ENCODE results near the gene PRDM8. TPM values are rescaled to one million over a fixed set of nuclear protein-coding genes. Genes with fewer than 3 reads are reported as not detected.
"Not testable (repeated sequence)": the region's sequence is repeated elsewhere in the genome, so short reads cannot be mapped to it uniquely, and the experiment has no call there.

PRDM8 gene
- total and polyA plus RNA-seq, 2 donors = 1.3 to 1.5 TPM

DNA sequence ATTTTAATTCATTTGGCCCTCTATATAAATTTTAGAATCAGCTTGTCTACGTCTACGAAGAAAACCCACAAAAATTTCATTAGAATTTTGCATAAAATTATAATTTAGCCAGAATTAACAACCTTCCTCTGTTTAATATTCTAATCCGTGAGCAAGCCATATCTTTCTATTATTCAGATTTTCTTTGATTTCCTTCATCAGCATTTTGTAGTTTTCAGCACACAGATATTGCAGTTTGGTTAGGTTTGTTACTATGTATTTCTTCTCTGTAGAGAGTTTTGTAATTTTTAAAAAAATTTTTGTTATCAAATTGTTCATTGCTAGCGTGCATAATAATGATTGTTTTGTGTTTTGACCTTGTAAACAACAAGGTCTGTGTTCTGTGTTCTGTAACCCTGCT is 34.9 kb upstream of the PRDM8 start:
- no peaks in the 10 kb centered on the region for H3K36me3 ChIP-seq (ENCODE audit: control insufficient read depth in 2 of 2, insufficient read depth in 2 of 2, low read length in 1 of 2)
- no peak for DNase-seq (ENCODE audit: low read depth in 6 of 9, low spot score in 9 of 9)
- no peaks in the 10 kb centered on the region for H3K4me1 ChIP-seq (ENCODE audit: control insufficient read depth in 2 of 2, insufficient read depth in 2 of 2, low read length in 2 of 2)
- no peaks in the 10 kb centered on the region for H3K9me3 ChIP-seq (ENCODE audit: control insufficient read depth in 2 of 2, insufficient read depth in 1 of 2, low read length in 1 of 2)
- H3K27me3 ChIP-seq (ENCODE audit: control insufficient read depth in 2 of 2, insufficient read depth in 1 of 2, low read length in 1 of 2) = no peaks in the 10 kb centered on the region
- no peak overlapping the region for H3K4me3 ChIP-seq (ENCODE audit: low read length in 2 of 2)
- 97% methylated on average over 4 of the region's 4 CpGs for WGBS
- no peak overlapping the region for H3K27ac ChIP-seq (ENCODE audit: low read depth in 1 of 2, low read length in 1 of 2)

GRCh38 chr4:80165855-80166254 is 31.4 kb upstream of the PRDM8 start:
- H3K4me1 ChIP-seq (ENCODE audit: control insufficient read depth in 2 of 2, insufficient read depth in 2 of 2, low read length in 2 of 2) = no peaks in the 10 kb centered on the region
- H3K27ac ChIP-seq (ENCODE audit: low read depth in 1 of 2, low read length in 1 of 2) = no peak overlapping the region
- H3K4me3 ChIP-seq (ENCODE audit: low read length in 2 of 2) = no peak overlapping the region
- H3K9me3 ChIP-seq (ENCODE audit: control insufficient read depth in 2 of 2, insufficient read depth in 1 of 2, low read length in 1 of 2) = no peaks in the 10 kb centered on the region
- no peak for DNase-seq (ENCODE audit: low read depth in 6 of 9, low spot score in 9 of 9)
- H3K27me3 ChIP-seq (ENCODE audit: control insufficient read depth in 2 of 2, insufficient read depth in 1 of 2, low read length in 1 of 2) = no peaks in the 10 kb centered on the region
- H3K36me3 ChIP-seq (ENCODE audit: control insufficient read depth in 2 of 2, insufficient read depth in 2 of 2, low read length in 1 of 2) = no peaks in the 10 kb centered on the region

GRCh38 chr4:80171251-80171650 is 26.1 kb upstream of the PRDM8 start:
- Histone ChIP-seq H3K4me1 (ENCODE audit: control insufficient read depth in 2 of 2, insufficient read depth in 2 of 2, low read length in 2 of 2) (peaks cover 0 to 9% of the 10 kb centered on the region in 2 donors), H3K9me3 (ENCODE audit: control insufficient read depth in 2 of 2, insufficient read depth in 1 of 2, low read length in 1 of 2) (no peaks in the 10 kb centered on the region), H3K4me3 (ENCODE audit: low read length in 2 of 2) (no peak overlapping the region), H3K27ac (ENCODE audit: low read depth in 1 of 2, low read length in 1 of 2) (no peak overlapping the region), H3K36me3 (ENCODE audit: control insufficient read depth in 2 of 2, insufficient read depth in 2 of 2, low read length in 1 of 2) (no peaks in the 10 kb centered on the region), H3K27me3 (ENCODE audit: control insufficient read depth in 2 of 2, insufficient read depth in 1 of 2, low read length in 1 of 2) (no peaks in the 10 kb centered on the region)
- 93% methylated on average over 1 of the region's 1 CpG for WGBS
- DNase-seq (ENCODE audit: low read depth in 6 of 9, low spot score in 9 of 9) = no peak

DNA sequence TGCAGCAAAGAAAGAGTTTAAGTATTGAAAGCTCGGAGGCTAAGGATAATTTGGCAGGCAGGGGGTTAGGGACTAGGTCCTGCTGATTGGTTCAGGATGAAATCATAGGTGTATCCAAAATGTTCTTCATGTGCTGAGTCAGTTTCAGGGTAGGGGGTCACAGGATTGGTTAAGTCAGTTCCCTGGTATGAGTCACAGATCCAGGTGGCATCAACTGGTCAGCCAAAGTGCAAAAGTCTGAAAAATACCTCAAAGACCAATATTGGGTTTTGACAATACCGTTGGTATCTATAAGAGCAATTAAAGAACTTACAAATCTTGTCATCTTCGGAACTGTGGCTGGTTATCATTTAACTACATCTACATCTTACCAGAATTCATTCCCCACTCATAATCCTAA is 25.6 kb upstream of the PRDM8 start:
- Histone ChIP-seq H3K27me3 (ENCODE audit: control insufficient read depth in 2 of 2, insufficient read depth in 1 of 2, low read length in 1 of 2) (no peaks in the 10 kb centered on the region), H3K4me1 (ENCODE audit: control insufficient read depth in 2 of 2, insufficient read depth in 2 of 2, low read length in 2 of 2) (peaks cover 0 to 9% of the 10 kb centered on the region in 2 donors), H3K4me3 (ENCODE audit: low read length in 2 of 2) (no peak overlapping the region), H3K36me3 (ENCODE audit: control insufficient read depth in 2 of 2, insufficient read depth in 2 of 2, low read length in 1 of 2) (no peaks in the 10 kb centered on the region), H3K27ac (ENCODE audit: low read depth in 1 of 2, low read length in 1 of 2) (no peak overlapping the region), H3K9me3 (ENCODE audit: control insufficient read depth in 2 of 2, insufficient read depth in 1 of 2, low read length in 1 of 2) (no peaks in the 10 kb centered on the region)
- 95% methylated on average over 3 of the region's 3 CpGs for WGBS
- no peak for DNase-seq (ENCODE audit: low read depth in 6 of 9, low spot score in 9 of 9)

- H3K27ac ChIP-seq (ENCODE audit: low read depth in 1 of 2, low read length in 1 of 2) = no peak overlapping the region
- no peak overlapping the region for H3K4me3 ChIP-seq (ENCODE audit: low read length in 2 of 2)
- WGBS = 88% methylated on average over 2 of the region's 2 CpGs
- H3K36me3 ChIP-seq (ENCODE audit: control insufficient read depth in 2 of 2, insufficient read depth in 2 of 2, low read length in 1 of 2) = no peaks in the 10 kb centered on the region
- DNase-seq (ENCODE audit: low read depth in 6 of 9, low spot score in 9 of 9) = peak in 1 of 9 donors; percentile 46
- peaks cover 0 to 9% of the 10 kb centered on the region in 2 donors for H3K4me1 ChIP-seq (ENCODE audit: control insufficient read depth in 2 of 2, insufficient read depth in 2 of 2, low read length in 2 of 2)
- H3K27me3 ChIP-seq (ENCODE audit: control insufficient read depth in 2 of 2, insufficient read depth in 1 of 2, low read length in 1 of 2) = no peaks in the 10 kb centered on the region
- no peaks in the 10 kb centered on the region for H3K9me3 ChIP-seq (ENCODE audit: control insufficient read depth in 2 of 2, insufficient read depth in 1 of 2, low read length in 1 of 2)
Observed at GRCh38 chr4:80172203-80172602, 25.1 kb upstream of the PRDM8 start.

GRCh38 chr4:80173401-80173800 is 23.9 kb upstream of the PRDM8 start:
- Histone ChIP-seq H3K27ac (ENCODE audit: low read depth in 1 of 2, low read length in 1 of 2) (peak overlapping the region in 1 of 2 donors; percentile 8), H3K36me3 (ENCODE audit: control insufficient read depth in 2 of 2, insufficient read depth in 2 of 2, low read length in 1 of 2) (no peaks in the 10 kb centered on the region), H3K4me1 (ENCODE audit: control insufficient read depth in 2 of 2, insufficient read depth in 2 of 2, low read length in 2 of 2) (peaks cover 0 to 9% of the 10 kb centered on the region in 2 donors), H3K27me3 (ENCODE audit: control insufficient read depth in 2 of 2, insufficient read depth in 1 of 2, low read length in 1 of 2) (no peaks in the 10 kb centered on the region), H3K4me3 (ENCODE audit: low read length in 2 of 2) (no peak overlapping the region), H3K9me3 (ENCODE audit: control insufficient read depth in 2 of 2, insufficient read depth in 1 of 2, low read length in 1 of 2) (no peaks in the 10 kb centered on the region)
- peak in 1 of 9 donors; percentile 71 for DNase-seq (ENCODE audit: low read depth in 6 of 9, low spot score in 9 of 9)

DNA sequence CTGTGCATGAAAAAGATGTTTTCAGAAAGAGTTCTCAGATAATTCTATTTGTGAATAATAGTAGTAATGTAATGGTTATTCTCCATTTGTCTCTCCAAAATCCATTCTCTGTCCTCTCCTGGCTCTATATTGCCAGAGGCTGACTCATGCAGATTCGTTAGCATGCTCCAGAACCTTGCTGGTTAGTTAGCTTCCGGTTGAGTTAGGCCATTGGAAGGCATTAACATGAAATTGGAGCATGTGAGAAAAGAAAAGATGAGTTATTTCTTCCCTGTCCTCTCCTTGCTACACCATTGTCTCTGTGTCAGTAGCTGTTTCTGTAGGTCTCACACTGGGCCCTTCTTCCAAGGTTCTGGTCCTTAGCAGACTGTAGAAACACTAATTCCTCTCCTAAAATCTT is 23.5 kb upstream of the PRDM8 start:
- no peak overlapping the region for H3K4me3 ChIP-seq (ENCODE audit: low read length in 2 of 2)
- no peaks in the 10 kb centered on the region for H3K36me3 ChIP-seq (ENCODE audit: control insufficient read depth in 2 of 2, insufficient read depth in 2 of 2, low read length in 1 of 2)
- no peak overlapping the region for H3K27ac ChIP-seq (ENCODE audit: low read depth in 1 of 2, low read length in 1 of 2)
- H3K4me1 ChIP-seq (ENCODE audit: control insufficient read depth in 2 of 2, insufficient read depth in 2 of 2, low read length in 2 of 2) = peaks cover 0 to 9% of the 10 kb centered on the region in 2 donors
- no peaks in the 10 kb centered on the region for H3K9me3 ChIP-seq (ENCODE audit: control insufficient read depth in 2 of 2, insufficient read depth in 1 of 2, low read length in 1 of 2)
- WGBS = 99% methylated on average over 2 of the region's 2 CpGs
- DNase-seq (ENCODE audit: low read depth in 6 of 9, low spot score in 9 of 9) = no peak
- no peaks in the 10 kb centered on the region for H3K27me3 ChIP-seq (ENCODE audit: control insufficient read depth in 2 of 2, insufficient read depth in 1 of 2, low read length in 1 of 2)

DNA sequence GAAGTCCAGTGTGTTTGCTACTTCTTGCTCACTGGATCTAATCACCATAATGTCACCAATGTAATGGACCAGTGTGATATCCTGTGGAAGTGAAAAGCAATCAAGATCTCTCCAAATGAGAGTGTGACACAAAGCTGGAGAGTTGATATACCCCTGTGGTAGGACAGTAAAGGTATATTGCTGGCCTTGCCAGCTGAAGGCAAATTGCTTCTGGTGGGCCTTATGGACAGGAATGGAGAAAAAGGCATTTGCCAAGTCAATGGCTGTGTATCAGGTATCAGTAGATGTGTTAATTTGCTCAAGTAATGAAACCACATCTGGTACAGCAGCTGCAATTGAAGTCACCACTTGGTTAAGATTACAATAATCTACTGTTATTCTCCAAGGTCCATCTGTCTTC is 19.5 kb upstream of the PRDM8 start:
- not testable (repeated sequence) for DNase-seq (ENCODE audit: low read depth in 6 of 9, low spot score in 9 of 9); H3K4me3 ChIP-seq (ENCODE audit: low read length in 2 of 2); H3K27me3 ChIP-seq (ENCODE audit: control insufficient read depth in 2 of 2, insufficient read depth in 1 of 2, low read length in 1 of 2); H3K9me3 ChIP-seq (ENCODE audit: control insufficient read depth in 2 of 2, insufficient read depth in 1 of 2, low read length in 1 of 2); H3K36me3 ChIP-seq (ENCODE audit: control insufficient read depth in 2 of 2, insufficient read depth in 2 of 2, low read length in 1 of 2); H3K27ac ChIP-seq (ENCODE audit: low read depth in 1 of 2, low read length in 1 of 2)
- peaks cover 0 to 15% of the 10 kb centered on the region in 2 donors for H3K4me1 ChIP-seq (ENCODE audit: control insufficient read depth in 2 of 2, insufficient read depth in 2 of 2, low read length in 2 of 2)

DNA sequence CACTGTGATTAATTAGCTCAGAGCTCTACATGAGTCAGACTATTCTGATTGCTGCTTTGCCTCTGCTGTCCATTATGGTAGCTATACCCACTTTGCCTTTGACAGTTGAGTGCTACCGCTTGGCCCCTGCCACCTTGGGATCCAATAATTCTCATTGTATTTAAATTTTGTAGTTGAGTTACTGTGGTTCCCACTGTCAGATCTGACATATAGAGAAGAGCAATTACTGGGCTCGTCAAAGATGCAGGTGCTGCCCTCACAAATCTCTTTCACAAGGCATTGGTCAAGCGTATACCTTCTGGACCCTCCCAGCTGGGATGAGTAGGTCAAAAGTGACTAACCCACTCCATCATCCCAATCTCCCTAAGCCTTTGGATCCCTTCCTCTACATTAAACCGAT is 18.3 kb upstream of the PRDM8 start:
- Histone ChIP-seq H3K27me3 (ENCODE audit: control insufficient read depth in 2 of 2, insufficient read depth in 1 of 2, low read length in 1 of 2) (peaks cover 0 to 16% of the 10 kb centered on the region in 2 donors), H3K9me3 (ENCODE audit: control insufficient read depth in 2 of 2, insufficient read depth in 1 of 2, low read length in 1 of 2) (no peaks in the 10 kb centered on the region), H3K36me3 (ENCODE audit: control insufficient read depth in 2 of 2, insufficient read depth in 2 of 2, low read length in 1 of 2) (no peaks in the 10 kb centered on the region), H3K4me3 (ENCODE audit: low read length in 2 of 2) (no peak overlapping the region), H3K27ac (ENCODE audit: low read depth in 1 of 2, low read length in 1 of 2) (no peak overlapping the region), H3K4me1 (ENCODE audit: control insufficient read depth in 2 of 2, insufficient read depth in 2 of 2, low read length in 2 of 2) (peaks cover 0 to 14% of the 10 kb centered on the region in 2 donors)
- DNase-seq (ENCODE audit: low read depth in 6 of 9, low spot score in 9 of 9) = no peak
- WGBS = 97% methylated on average over 4 of the region's 4 CpGs

- WGBS = 97% methylated on average over 3 of the region's 3 CpGs
- Histone ChIP-seq H3K4me3 (ENCODE audit: low read length in 2 of 2) (no peak overlapping the region), H3K27me3 (ENCODE audit: control insufficient read depth in 2 of 2, insufficient read depth in 1 of 2, low read length in 1 of 2) (peaks cover 0 to 23% of the 10 kb centered on the region in 2 donors)
Observed at GRCh38 chr4:80179637-80180161, 17.6 kb upstream of the PRDM8 start.

More at GRCh38 chr4:80179637-80180161, 17.6 kb upstream of the PRDM8 start:
- H3K36me3 ChIP-seq (ENCODE audit: control insufficient read depth in 2 of 2, insufficient read depth in 2 of 2, low read length in 1 of 2) = no peaks in the 10 kb centered on the region
- peaks cover under 1 to 18% of the 10 kb centered on the region in 2 donors for H3K4me1 ChIP-seq (ENCODE audit: control insufficient read depth in 2 of 2, insufficient read depth in 2 of 2, low read length in 2 of 2)
- DNase-seq (ENCODE audit: low read depth in 6 of 9, low spot score in 9 of 9) = no peak
- H3K9me3 ChIP-seq (ENCODE audit: control insufficient read depth in 2 of 2, insufficient read depth in 1 of 2, low read length in 1 of 2) = no peaks in the 10 kb centered on the region
- H3K27ac ChIP-seq (ENCODE audit: low read depth in 1 of 2, low read length in 1 of 2) = no peak overlapping the region
